K562 (cell line): ENCODE data around the gene NUP188. TPM values are rescaled to one million over a fixed set of nuclear protein-coding genes. Genes with fewer than 3 reads are reported as not detected.
A peak's percentile ranks its signal among the peaks of the same experiment; 100 is the strongest.

Source experiments
- ATAC-seq: fragments of 200-7000 bp; cut with Tn5 transposase; 3 replicates; pipeline ENCODE4 v1.9.1; 2020; ENCODE audit warnings: moderate library complexity
- BruUV-seq: library from RNA; stranded (reverse); fragments of 400-500 nt; replicated peaks from 2 replicates; lab custom pipeline; 2021; lab: Mats Ljungman, UMichigan
- CTCF ChIA-PET: fragments of 300-600 bp; formaldehyde crosslinking; extraction: SDS; loops from one replicate; lab custom pipeline; 2021; ENCODE audit warnings: low intra/inter-chr PET ratio; lab: Yijun Ruan, JAX
- POLR2A ChIA-PET: fragments of 300-600, 350-650 bp; sonication (Branson Sonifier 250); formaldehyde crosslinking; extraction: SDS; loops from one replicate; lab custom pipeline; 2021; ENCODE audit warnings: antibody characterized with exemption, inconsistent platforms; lab: Yijun Ruan, JAX
- DNase-seq, 4 experiments: peaks; one replicate each; pipeline versions ENCODE4 v3.0.0 to v3.0.0-alpha.2; 2011 to 2018; ENCODE audit warnings: low spot score in 3 of 4, mixed read lengths in 3 of 4; ENCODE audit errors: extremely low read depth in 1 of 4
- FAIRE-seq: peaks from 2 replicates; lab custom pipeline; 2011; peaks lifted over from hg19 to GRCh38; lab: Jason Lieb, UNC
- H2AFZ ChIP-seq: 2 replicates; pipeline ENCODE4 v1.6.0; 2011; ENCODE audit warnings: low read depth, low read length, control low read depth, inconsistent platforms
- H3K27ac ChIP-seq: fragments of 200-600 bp; 3 replicates; pipeline ENCODE4 v1.8.0; 2011; ENCODE audit warnings: low read depth, mild to moderate bottlenecking, control low read depth, inconsistent platforms, low read length, moderate library complexity, mixed read lengths; ENCODE audit errors: extremely low read depth
- H3K27me3 ChIP-seq, 2 experiments: fragments of 300-600 bp in 1 of 2; 2 replicates in 1 of 2; 3 replicates in 1 of 2; pipeline versions ENCODE4 v1.6.0 to v1.8.0; 2011; ENCODE audit warnings: inconsistent platforms in 2 of 2, low read length in 2 of 2, mild to moderate bottlenecking in 1 of 2, mixed read lengths in 1 of 2, moderate library complexity in 1 of 2; ENCODE audit not compliant: control insufficient read depth in 2 of 2, insufficient read depth in 2 of 2
- H3K36me3 ChIP-seq: fragments of 300-600 bp; 3 replicates; pipeline ENCODE4 v1.8.0; 2011; ENCODE audit warnings: mild to moderate bottlenecking, low read length, inconsistent platforms; ENCODE audit not compliant: control insufficient read depth, insufficient read depth
- H3K4me1 ChIP-seq, 2 experiments: fragments of 200-600 bp in 1 of 2; replicated peaks in 1 of 2; 2 replicates in 1 of 2; 3 replicates in 1 of 2; pipeline versions ENCODE4 v1.5.1 to v1.8.0; 2011; ENCODE audit warnings: inconsistent platforms in 2 of 2, low read length in 2 of 2, mild to moderate bottlenecking in 1 of 2, mixed read lengths in 1 of 2, moderate library complexity in 1 of 2; ENCODE audit not compliant: control insufficient read depth in 2 of 2, insufficient read depth in 2 of 2
- H3K4me2 ChIP-seq: 2 replicates; pipeline ENCODE4 v1.6.1; 2011; ENCODE audit warnings: low read length, control low read depth, inconsistent platforms, mixed read lengths; ENCODE audit not compliant: insufficient read depth
- H3K4me3 ChIP-seq: fragments of 200-600 bp; sonication (generic), shearing (Covaris generic); 2 replicates; pipeline ENCODE4 v1.5.1; 2016; ENCODE audit warnings: control low read depth, inconsistent platforms
- H3K79me2 ChIP-seq: fragments of 200-600 bp; 3 replicates; pipeline ENCODE4 v1.8.0; 2011; ENCODE audit warnings: low read length, inconsistent platforms; ENCODE audit not compliant: control insufficient read depth, insufficient read depth
- H3K9ac ChIP-seq, 2 experiments: 2 replicates each; pipeline versions ENCODE4 v1.6.0 to v1.6.1; 2011; ENCODE audit warnings: low read depth in 2 of 2, low read length in 2 of 2, control low read depth in 1 of 2, inconsistent platforms in 1 of 2, mild to moderate bottlenecking in 1 of 2, mixed read lengths in 1 of 2; ENCODE audit not compliant: insufficient read depth in 1 of 2
- H3K9me1 ChIP-seq: one replicate; pipeline ENCODE4 v1.6.0; 2011; ENCODE audit warnings: inconsistent platforms, mild to moderate bottlenecking, low read length, moderate library complexity; ENCODE audit not compliant: control insufficient read depth, insufficient read depth
- H3K9me3 ChIP-seq: replicated peaks from 2 replicates; pipeline ENCODE4 v1.5.1; 2011; ENCODE audit warnings: low read depth, low read length, inconsistent platforms; ENCODE audit not compliant: control insufficient read depth, insufficient read depth
- H4K20me1 ChIP-seq: replicated peaks from 2 replicates; pipeline ENCODE4 v1.6.1; 2011; ENCODE audit warnings: low read length, inconsistent platforms, mixed read lengths; ENCODE audit not compliant: control insufficient read depth, insufficient read depth
- ATF1 ChIP-seq, 2 experiments: fragments of 450-650 bp in 1 of 2; IDR thresholded peaks; 2 replicates each; pipeline ENCODE4 v1.6.1; 2016; ENCODE audit warnings: missing compliant biosample characterization in 1 of 2, missing genetic modification characterization in 1 of 2
- CREM ChIP-seq: IDR thresholded peaks from 2 replicates; pipeline ENCODE4 v1.6.1; 2014; ENCODE audit warnings: antibody characterized with exemption, low read depth
- CSDE1 ChIP-seq, 2 experiments: fragments of 450-650 bp; IDR thresholded peaks; 2 replicates each; pipeline ENCODE4 v1.6.1; 2016; ENCODE audit warnings: mild to moderate bottlenecking in 1 of 2
- EWSR1 ChIP-seq: fragments of 450-650 bp; IDR thresholded peaks from 2 replicates; pipeline ENCODE4 v1.6.1; 2018; ENCODE audit warnings: borderline replicate concordance, mild to moderate bottlenecking, low read depth, moderate library complexity; ENCODE audit not compliant: partially characterized antibody
- KLF6 ChIP-seq: fragments of 250-450 bp; sonication (Bioruptor Pico); IDR thresholded peaks from 2 replicates; pipeline ENCODE4 v1.4.0; 2020; ENCODE audit warnings: mild to moderate bottlenecking, moderate library complexity, borderline replicate concordance
- PHB ChIP-seq: fragments of 250-450 bp; sonication (Bioruptor Pico); IDR thresholded peaks from 2 replicates; pipeline ENCODE4 v1.5.0; 2021
- RBM34 ChIP-seq: fragments of 200-400 bp; formaldehyde crosslinking; IDR thresholded peaks from 2 replicates; pipeline ENCODE4 v1.6.1; 2018; ENCODE audit warnings: low read length, borderline replicate concordance; ENCODE audit not compliant: insufficient read depth
- SMC3 ChIP-seq: conservative IDR thresholded peaks from 2 replicates; pipeline ENCODE4 v1.6.1; 2011; ENCODE audit warnings: low read depth, low read length, improper control_type of control experiment; ENCODE audit not compliant: insufficient read depth
- SREBF1 ChIP-seq: fragments of 150-350 bp; IDR thresholded peaks from 2 replicates; pipeline ENCODE4 v1.6.1; 2014; ENCODE audit warnings: antibody characterized with exemption, low read depth, low read length, borderline replicate concordance
- SRSF1 ChIP-seq: fragments of 200-400 bp; formaldehyde crosslinking; IDR thresholded peaks from 2 replicates; pipeline ENCODE4 v1.6.1; 2017; ENCODE audit warnings: mild to moderate bottlenecking, low read depth, low read length, moderate library complexity
- TBP ChIP-seq: optimal IDR thresholded peaks from 2 replicates; pipeline ENCODE3; 2011; ENCODE audit warnings: low read depth, low read length, improper control_type of control experiment
- TFAM ChIP-seq: fragments of 250-450 bp; sonication (Bioruptor Pico); conservative IDR thresholded peaks from 2 replicates; pipeline ENCODE4 v1.5.0; 2021; ENCODE audit warnings: mild to moderate bottlenecking, moderate library complexity
- ZKSCAN1 ChIP-seq: fragments of 150-350 bp; IDR thresholded peaks from 2 replicates; pipeline ENCODE4 v1.6.1; 2016; ENCODE audit warnings: low read depth, low read length
- ZNF324 ChIP-seq: fragments of 250-450 bp; sonication (Bioruptor Pico); IDR thresholded peaks from 2 replicates; pipeline ENCODE4 v1.4.0; 2020; ENCODE audit warnings: mild to moderate bottlenecking
- ZNF408 ChIP-seq: fragments of 250-450 bp; sonication (Bioruptor Pico); IDR thresholded peaks from 2 replicates; pipeline ENCODE4 v1.4.0; 2020; ENCODE audit warnings: low read depth, mild to moderate bottlenecking, moderate library complexity
- ZNF79 ChIP-seq: fragments of 250-450 bp; sonication (Bioruptor Pico); IDR thresholded peaks from 2 replicates; pipeline ENCODE4 v1.4.0; 2020; ENCODE audit warnings: low read depth, mild to moderate bottlenecking, moderate library complexity
- WGBS: fragments of 100-300 bp; shearing (Covaris generic); methylation state at CpG from one replicate; pipeline ENCODE4 v1.1.6; 2016; ENCODE audit warnings: low coverage, mixed read lengths; ENCODE audit not compliant: insufficient coverage; ENCODE audit errors: missing lambda C conversion rate; 5-methylcytosine and 5-hydroxymethylcytosine counted together
- in situ Hi-C: fragments of 300-500 bp; cut with MboI; formaldehyde crosslinking; loops from 4 replicates; pipeline ENCODE4 v1.15.0; 2018; ENCODE audit warnings: inconsistent platforms, mixed read lengths
- intact Hi-C: fragments of 100-400 bp; cut with micrococcal nuclease; formaldehyde crosslinking; loops from 2 replicates; pipeline ENCODE4 v1.14.2; 2022
- polyA plus RNA-seq, 8 experiments: library from polyadenylated mRNA; depleted of rRNA in 4 of 8; stranded (reverse) in 5 of 8; unstranded in 3 of 8; fragments of >200 nt; fragmentation: Nextera tagmentation in 2 of 8; fragmentation: Illumina TruSeq in 1 of 8; extraction: Ambion mirVana in 2 of 8; extraction: Trizol in 1 of 8; gene quantifications; 2 replicates each; pipeline versions ENCODE4 v1.2.1 to v1.2.3, GENCODE V29; 2011 to 2014; ENCODE audit warnings: inconsistent platforms in 1 of 8, missing spikeins in 1 of 8
- total RNA-seq, 7 experiments: library from RNA; depleted of rRNA in 6 of 7; stranded (reverse); fragments of >200 nt in 6 of 7; fragmentation: Illumina TruSeq in 2 of 7; extraction: Trizol in 2 of 7; gene quantifications; 2 replicates each; pipeline versions ENCODE4 v1.2.1 to v1.2.3, GENCODE V29; 2011 to 2021; ENCODE audit warnings: low replicate concordance in 1 of 7
- TF ChIP-seq, protein P1 (sequence below): sonication (generic); formaldehyde crosslinking; IDR thresholded peaks from 2 replicates; pipeline ENCODE4 v1.8.0; 2023; ENCODE audit warnings: mild to moderate bottlenecking, missing genetic modification reagents
- TF ChIP-seq, protein P2 (sequence below): sonication (generic); formaldehyde crosslinking; IDR thresholded peaks from 2 replicates; pipeline ENCODE4 v1.8.1; 2023; ENCODE audit warnings: mild to moderate bottlenecking, missing genetic modification reagents, moderate library complexity
- TF ChIP-seq, protein P3 (sequence below): fragments of 450-650 bp; formaldehyde crosslinking; IDR thresholded peaks from 2 replicates; pipeline ENCODE4 v1.4.0; 2020; ENCODE audit warnings: mild to moderate bottlenecking

The NUP188 gene
- total and polyA plus RNA-seq, 9 of the 15 experiments (the other 6 are each of a cell fraction or from before 2014, with no cell fraction given): 11.7 to 135 (median 70.6) TPM

DNA sequence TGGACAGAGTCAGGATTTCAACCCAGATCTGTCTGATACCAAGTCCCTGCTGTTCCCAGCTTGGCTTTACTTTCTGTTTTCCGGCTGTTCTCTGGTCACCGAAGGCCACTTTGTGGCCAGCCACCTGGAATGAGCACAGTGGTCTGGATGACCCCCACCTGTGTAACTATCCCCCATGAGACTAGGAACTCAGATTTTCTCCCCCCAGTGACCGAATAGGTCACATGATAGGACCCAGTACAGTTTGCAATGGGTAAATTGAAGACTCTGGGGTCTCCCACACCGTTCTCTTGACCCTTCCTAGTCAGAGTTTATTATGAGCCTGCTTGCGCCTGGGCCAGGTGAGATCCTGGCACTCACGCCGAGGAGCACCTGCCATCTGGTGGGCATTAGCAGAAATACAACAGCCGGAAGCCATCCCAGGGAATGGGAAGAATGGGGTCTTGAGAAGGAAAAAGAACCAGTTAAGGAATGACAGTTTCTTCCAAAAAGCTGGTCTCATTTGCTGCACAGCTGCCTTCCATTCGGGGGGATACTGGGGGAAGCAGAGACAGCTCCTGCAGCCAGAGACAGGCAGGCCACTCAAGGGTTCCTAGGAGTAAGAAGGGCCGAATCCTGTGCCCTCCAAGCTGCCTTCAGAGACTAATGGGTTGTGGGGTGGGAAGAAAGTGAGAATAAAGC, 19.6 kb upstream of the NUP188 start:
- ATAC-seq: peak; percentile 86
- peak; percentile 96 for FAIRE-seq
- no peaks in the 10 kb centered on the region for H3K9me1 ChIP-seq
- no peaks in the 10 kb centered on the region; a peak in 1 of 5 replicates for H3K27me3 ChIP-seq
- in situ Hi-C loops: loop anchor here (5.0 kb wide), 2 partner anchors 66 to 196 kb away; no protein-coding TSS in a partner anchor
- DNase-seq: peak; percentile 72 to 75 (median 75)
- H3K4me1 ChIP-seq: peaks cover 4 to 13% of the 10 kb centered on the region in 2 experiments; a peak in 4 of 5 replicates
- no peak overlapping the region for H3K4me2 ChIP-seq
- ChIA-PET CTCF (interaction anchor here (1.1 to 2.1 kb wide), 3 partner anchors 64 to 195 kb away, joined by 4 to 15 read pairs (median 14); no protein-coding TSS in a partner anchor), POLR2A (interaction anchor here (0.6 to 0.7 kb wide), 2 partner anchors 108 to 202 kb away, joined by 3 read pairs; no protein-coding TSS in a partner anchor)
- H2AFZ ChIP-seq: peak overlapping the region; percentile 81
- no peak overlapping the region for H3K27ac ChIP-seq
- no peaks in the 10 kb centered on the region for H3K79me2 ChIP-seq
- H3K9me3 ChIP-seq: no peaks in the 10 kb centered on the region
- intact Hi-C loops: loop anchor here (1.0 kb wide), 2 partner anchors 65 to 195 kb away; no protein-coding TSS in a partner anchor
- 20% methylated on average over 10 of the region's 10 CpGs for WGBS
- no TSS peak for BruUV-seq
- H4K20me1 ChIP-seq: no peaks in the 10 kb centered on the region
- H3K9ac ChIP-seq: no peak overlapping the region
- H3K36me3 ChIP-seq: no peaks in the 10 kb centered on the region
- no peak overlapping the region for H3K4me3 ChIP-seq
- TF ChIP-seq CSDE1 (IDR thresholded peaks at IDR 0.05) (no peak), ATF1 (CRISPR knock-in tag; IDR thresholded peaks at IDR 0.05) (no peak), ATF1 (tag; IDR thresholded peaks at IDR 0.05) (no peak), ZNF408 (no peak), CREM (peak; percentile 26; the same call in 1 of the 2 replicates), SRSF1 (no peak), ZKSCAN1 (0 out of 2 replicates have a peak, but pooled peaks have one; percentile 26), SMC3 (peak; percentile 93), ZNF324 (CRISPR knock-in tag) (no peak), KLF6 (no peak), EWSR1 (no peak), TBP (peak; percentile 20), RBM34 (no peak), PHB (CRISPR knock-in tag) (no peak), ZNF79 (CRISPR knock-in tag) (no peak), TFAM (CRISPR knock-in tag) (no peak), SREBF1 (0 out of 2 replicates have a peak, but pooled peaks have one; percentile 20)
- TF ChIP-seq, protein P1, sequence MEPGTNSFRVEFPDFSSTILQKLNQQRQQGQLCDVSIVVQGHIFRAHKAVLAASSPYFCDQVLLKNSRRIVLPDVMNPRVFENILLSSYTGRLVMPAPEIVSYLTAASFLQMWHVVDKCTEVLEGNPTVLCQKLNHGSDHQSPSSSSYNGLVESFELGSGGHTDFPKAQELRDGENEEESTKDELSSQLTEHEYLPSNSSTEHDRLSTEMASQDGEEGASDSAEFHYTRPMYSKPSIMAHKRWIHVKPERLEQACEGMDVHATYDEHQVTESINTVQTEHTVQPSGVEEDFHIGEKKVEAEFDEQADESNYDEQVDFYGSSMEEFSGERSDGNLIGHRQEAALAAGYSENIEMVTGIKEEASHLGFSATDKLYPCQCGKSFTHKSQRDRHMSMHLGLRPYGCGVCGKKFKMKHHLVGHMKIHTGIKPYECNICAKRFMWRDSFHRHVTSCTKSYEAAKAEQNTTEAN (CRISPR knock-in tag): no peak
- TF ChIP-seq, protein P2, sequence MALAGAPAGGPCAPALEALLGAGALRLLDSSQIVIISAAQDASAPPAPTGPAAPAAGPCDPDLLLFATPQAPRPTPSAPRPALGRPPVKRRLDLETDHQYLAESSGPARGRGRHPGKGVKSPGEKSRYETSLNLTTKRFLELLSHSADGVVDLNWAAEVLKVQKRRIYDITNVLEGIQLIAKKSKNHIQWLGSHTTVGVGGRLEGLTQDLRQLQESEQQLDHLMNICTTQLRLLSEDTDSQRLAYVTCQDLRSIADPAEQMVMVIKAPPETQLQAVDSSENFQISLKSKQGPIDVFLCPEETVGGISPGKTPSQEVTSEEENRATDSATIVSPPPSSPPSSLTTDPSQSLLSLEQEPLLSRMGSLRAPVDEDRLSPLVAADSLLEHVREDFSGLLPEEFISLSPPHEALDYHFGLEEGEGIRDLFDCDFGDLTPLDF (CRISPR knock-in tag): no peak
- TF ChIP-seq, protein P3, sequence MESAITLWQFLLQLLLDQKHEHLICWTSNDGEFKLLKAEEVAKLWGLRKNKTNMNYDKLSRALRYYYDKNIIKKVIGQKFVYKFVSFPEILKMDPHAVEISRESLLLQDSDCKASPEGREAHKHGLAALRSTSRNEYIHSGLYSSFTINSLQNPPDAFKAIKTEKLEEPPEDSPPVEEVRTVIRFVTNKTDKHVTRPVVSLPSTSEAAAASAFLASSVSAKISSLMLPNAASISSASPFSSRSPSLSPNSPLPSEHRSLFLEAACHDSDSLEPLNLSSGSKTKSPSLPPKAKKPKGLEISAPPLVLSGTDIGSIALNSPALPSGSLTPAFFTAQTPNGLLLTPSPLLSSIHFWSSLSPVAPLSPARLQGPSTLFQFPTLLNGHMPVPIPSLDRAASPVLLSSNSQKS (CRISPR knock-in tag): no peak
